K562 (cell line): ENCODE results near the gene TBC1D5. TPM values are rescaled to one million over a fixed set of nuclear protein-coding genes. Genes with fewer than 3 reads are reported as not detected.

Experiments
- ATAC-seq: fragments of 200-7000 bp; cut with Tn5 transposase; 3 replicates; pipeline ENCODE4 v1.9.1; 2020; ENCODE audit warnings: moderate library complexity
- BruUV-seq: library from RNA; stranded (reverse); fragments of 400-500 nt; replicated peaks from 2 replicates; lab custom pipeline; 2021; lab: Mats Ljungman, UMichigan
- CTCF ChIA-PET: fragments of 300-600 bp; formaldehyde crosslinking; extraction: SDS; loops from one replicate; lab custom pipeline; 2021; ENCODE audit warnings: low intra/inter-chr PET ratio; lab: Yijun Ruan, JAX
- POLR2A ChIA-PET: fragments of 300-600, 350-650 bp; sonication (Branson Sonifier 250); formaldehyde crosslinking; extraction: SDS; loops from one replicate; lab custom pipeline; 2021; ENCODE audit warnings: antibody characterized with exemption, inconsistent platforms; lab: Yijun Ruan, JAX
- DNase-seq, 4 experiments: peaks; one replicate each; pipeline versions ENCODE4 v3.0.0 to v3.0.0-alpha.2; 2011 to 2018; ENCODE audit warnings: low spot score in 3 of 4, mixed read lengths in 3 of 4; ENCODE audit errors: extremely low read depth in 1 of 4
- FAIRE-seq: peaks from 2 replicates; lab custom pipeline; 2011; peaks lifted over from hg19 to GRCh38; lab: Jason Lieb, UNC
- H2AFZ ChIP-seq: 2 replicates; pipeline ENCODE4 v1.6.0; 2011; ENCODE audit warnings: low read depth, low read length, control low read depth, inconsistent platforms
- H3K27ac ChIP-seq: fragments of 200-600 bp; 3 replicates; pipeline ENCODE4 v1.8.0; 2011; ENCODE audit warnings: low read depth, mild to moderate bottlenecking, control low read depth, inconsistent platforms, low read length, moderate library complexity, mixed read lengths; ENCODE audit errors: extremely low read depth
- H3K27me3 ChIP-seq, 2 experiments: fragments of 300-600 bp in 1 of 2; 2 replicates in 1 of 2; 3 replicates in 1 of 2; pipeline versions ENCODE4 v1.6.0 to v1.8.0; 2011; ENCODE audit warnings: inconsistent platforms in 2 of 2, low read length in 2 of 2, mild to moderate bottlenecking in 1 of 2, mixed read lengths in 1 of 2, moderate library complexity in 1 of 2; ENCODE audit not compliant: control insufficient read depth in 2 of 2, insufficient read depth in 2 of 2
- H3K36me3 ChIP-seq: fragments of 300-600 bp; 3 replicates; pipeline ENCODE4 v1.8.0; 2011; ENCODE audit warnings: mild to moderate bottlenecking, low read length, inconsistent platforms; ENCODE audit not compliant: control insufficient read depth, insufficient read depth
- H3K4me1 ChIP-seq, 2 experiments: fragments of 200-600 bp in 1 of 2; replicated peaks in 1 of 2; 2 replicates in 1 of 2; 3 replicates in 1 of 2; pipeline versions ENCODE4 v1.5.1 to v1.8.0; 2011; ENCODE audit warnings: inconsistent platforms in 2 of 2, low read length in 2 of 2, mild to moderate bottlenecking in 1 of 2, mixed read lengths in 1 of 2, moderate library complexity in 1 of 2; ENCODE audit not compliant: control insufficient read depth in 2 of 2, insufficient read depth in 2 of 2
- H3K4me2 ChIP-seq: 2 replicates; pipeline ENCODE4 v1.6.1; 2011; ENCODE audit warnings: low read length, control low read depth, inconsistent platforms, mixed read lengths; ENCODE audit not compliant: insufficient read depth
- H3K4me3 ChIP-seq: fragments of 200-600 bp; sonication (generic), shearing (Covaris generic); 2 replicates; pipeline ENCODE4 v1.5.1; 2016; ENCODE audit warnings: control low read depth, inconsistent platforms
- H3K79me2 ChIP-seq: fragments of 200-600 bp; 3 replicates; pipeline ENCODE4 v1.8.0; 2011; ENCODE audit warnings: low read length, inconsistent platforms; ENCODE audit not compliant: control insufficient read depth, insufficient read depth
- H3K9ac ChIP-seq, 2 experiments: 2 replicates each; pipeline versions ENCODE4 v1.6.0 to v1.6.1; 2011; ENCODE audit warnings: low read depth in 2 of 2, low read length in 2 of 2, control low read depth in 1 of 2, inconsistent platforms in 1 of 2, mild to moderate bottlenecking in 1 of 2, mixed read lengths in 1 of 2; ENCODE audit not compliant: insufficient read depth in 1 of 2
- H3K9me1 ChIP-seq: one replicate; pipeline ENCODE4 v1.6.0; 2011; ENCODE audit warnings: inconsistent platforms, mild to moderate bottlenecking, low read length, moderate library complexity; ENCODE audit not compliant: control insufficient read depth, insufficient read depth
- H3K9me3 ChIP-seq: replicated peaks from 2 replicates; pipeline ENCODE4 v1.5.1; 2011; ENCODE audit warnings: low read depth, low read length, inconsistent platforms; ENCODE audit not compliant: control insufficient read depth, insufficient read depth
- H4K20me1 ChIP-seq: replicated peaks from 2 replicates; pipeline ENCODE4 v1.6.1; 2011; ENCODE audit warnings: low read length, inconsistent platforms, mixed read lengths; ENCODE audit not compliant: control insufficient read depth, insufficient read depth
- C11orf30 ChIP-seq: fragments of 450-650 bp; IDR thresholded peaks from 2 replicates; pipeline ENCODE4 v1.6.1; 2016; ENCODE audit warnings: low read depth, mild to moderate bottlenecking
- CTCFL ChIP-seq: IDR thresholded peaks from 2 replicates; pipeline ENCODE4 v1.6.1; 2011; ENCODE audit warnings: borderline replicate concordance, low read depth, mild to moderate bottlenecking, moderate library complexity, low read length; ENCODE audit not compliant: insufficient read depth, poor library complexity, severe bottlenecking
- ELF2 ChIP-seq: fragments of 250-450 bp; sonication (Bioruptor Pico); IDR thresholded peaks from 2 replicates; pipeline ENCODE4 v1.5.0; 2021; ENCODE audit warnings: mild to moderate bottlenecking
- NFATC3 ChIP-seq: fragments of 450-650 bp; IDR thresholded peaks from 2 replicates; pipeline ENCODE4 v1.6.1; 2017; ENCODE audit warnings: mild to moderate bottlenecking
- NR2C2 ChIP-seq, 2 experiments: fragments of 200-800 bp in 1 of 2; sonication (Bioruptor generic) in 1 of 2; sonication (generic) in 1 of 2; formaldehyde crosslinking in 1 of 2; IDR thresholded peaks; 2 replicates each; pipeline versions ENCODE4 v1.6.1 to v1.8.0; 2016 to 2022; ENCODE audit warnings: mild to moderate bottlenecking in 1 of 2, missing compliant biosample characterization in 1 of 2, missing genetic modification characterization in 1 of 2, missing genetic modification reagents in 1 of 2
- PCBP1 ChIP-seq: fragments of 200-400 bp; formaldehyde crosslinking; IDR thresholded peaks from 2 replicates; pipeline ENCODE4 v1.6.1; 2018; ENCODE audit warnings: mild to moderate bottlenecking, low read depth, low read length; ENCODE audit not compliant: poor library complexity, severe bottlenecking
- POLR2B ChIP-seq: fragments of 450-650 bp; IDR thresholded peaks from 2 replicates; pipeline ENCODE4 v1.6.1; 2018; ENCODE audit warnings: low read depth; ENCODE audit not compliant: partially characterized antibody
- PRPF4 ChIP-seq: fragments of 200-400 bp; formaldehyde crosslinking; IDR thresholded peaks from one replicate; pipeline ENCODE4 v1.6.1; 2017; ENCODE audit warnings: low read length, low read depth, mild to moderate bottlenecking; ENCODE audit not compliant: insufficient read depth, poor library complexity, severe bottlenecking
- RFX1 ChIP-seq: fragments of 450-650 bp; IDR thresholded peaks from 2 replicates; pipeline ENCODE4 v1.6.1; 2016; ENCODE audit warnings: mild to moderate bottlenecking, moderate library complexity
- SP1 ChIP-seq: sonication (generic); formaldehyde crosslinking; IDR thresholded peaks from 2 replicates; pipeline ENCODE4 v1.8.1; 2022; ENCODE audit warnings: mild to moderate bottlenecking, missing genetic modification reagents
- TBP ChIP-seq: optimal IDR thresholded peaks from 2 replicates; pipeline ENCODE3; 2011; ENCODE audit warnings: low read depth, low read length, improper control_type of control experiment
- TRIM24 ChIP-seq, 2 experiments: fragments of 450-650 bp; IDR thresholded peaks; 2 replicates each; pipeline ENCODE4 v1.6.1; 2016
- ZZZ3 ChIP-seq: fragments of 450-650 bp; IDR thresholded peaks from 2 replicates; pipeline ENCODE4 v1.6.1; 2016; ENCODE audit warnings: antibody characterized with exemption, mild to moderate bottlenecking, moderate library complexity
- WGBS: fragments of 100-300 bp; shearing (Covaris generic); methylation state at CpG from one replicate; pipeline ENCODE4 v1.1.6; 2016; ENCODE audit warnings: low coverage, mixed read lengths; ENCODE audit not compliant: insufficient coverage; ENCODE audit errors: missing lambda C conversion rate; 5-methylcytosine and 5-hydroxymethylcytosine counted together
- in situ Hi-C: fragments of 300-500 bp; cut with MboI; formaldehyde crosslinking; loops from 4 replicates; pipeline ENCODE4 v1.15.0; 2018; ENCODE audit warnings: inconsistent platforms, mixed read lengths
- intact Hi-C: fragments of 100-400 bp; cut with micrococcal nuclease; formaldehyde crosslinking; loops from 2 replicates; pipeline ENCODE4 v1.14.2; 2022
- polyA plus RNA-seq, 8 experiments: library from polyadenylated mRNA; depleted of rRNA in 4 of 8; stranded (reverse) in 5 of 8; unstranded in 3 of 8; fragments of >200 nt; fragmentation: Nextera tagmentation in 2 of 8; fragmentation: Illumina TruSeq in 1 of 8; extraction: Ambion mirVana in 2 of 8; extraction: Trizol in 1 of 8; gene quantifications; 2 replicates each; pipeline versions ENCODE4 v1.2.1 to v1.2.3, GENCODE V29; 2011 to 2014; ENCODE audit warnings: inconsistent platforms in 1 of 8, missing spikeins in 1 of 8
- total RNA-seq, 7 experiments: library from RNA; depleted of rRNA in 6 of 7; stranded (reverse); fragments of >200 nt in 6 of 7; fragmentation: Illumina TruSeq in 2 of 7; extraction: Trizol in 2 of 7; gene quantifications; 2 replicates each; pipeline versions ENCODE4 v1.2.1 to v1.2.3, GENCODE V29; 2011 to 2021; ENCODE audit warnings: low replicate concordance in 1 of 7
- TF ChIP-seq, protein P1 (sequence below): fragments of 250-450 bp; sonication (Bioruptor Pico); IDR thresholded peaks from 2 replicates; pipeline ENCODE4 v1.8.0; 2021; ENCODE audit warnings: mild to moderate bottlenecking, moderate library complexity
- TF ChIP-seq, protein P2 (sequence below): fragments of 250-450 bp; sonication (Bioruptor Pico); IDR thresholded peaks from 2 replicates; pipeline ENCODE4 v1.5.0; 2020; ENCODE audit warnings: mild to moderate bottlenecking

TBC1D5 gene
- total and polyA plus RNA-seq, 9 of the 15 experiments (the other 6 are each of a cell fraction or from before 2014, with no cell fraction given), result 2.9 to 38.1 (median 25.6) TPM

- no peaks in the 10 kb centered on the region for H3K27me3 ChIP-seq
- DNase-seq (no peak), FAIRE-seq (no peak), ATAC-seq (no peak)
- peaks cover 0 to 10% of the 10 kb centered on the region in 2 experiments; a peak in 3 of 5 replicates for H3K4me1 ChIP-seq
- no peak overlapping the region for H3K27ac ChIP-seq
- intact Hi-C loops (no loop called here), in situ Hi-C loops (no loop called here)
- no peaks in the 10 kb centered on the region for H3K36me3 ChIP-seq
- CTCF ChIA-PET, result no interaction called here
- H3K79me2 ChIP-seq, result no peaks in the 10 kb centered on the region
- TF ChIP-seq NR2C2 (CRISPR knock-in tag; IDR thresholded peaks at IDR 0.05) (no peak), NR2C2 (tag; IDR thresholded peaks at IDR 0.05) (no peak), RFX1 (no peak), NFATC3 (no peak), CTCFL (no peak), POLR2B (no peak), PRPF4 (no peak), ZZZ3 (no peak), SP1 (no peak), PCBP1 (no peak), TRIM24 (IDR thresholded peaks at IDR 0.05) (no peak), C11orf30 (no peak), TBP (no peak), ELF2 (CRISPR knock-in tag) (no peak)
- TF ChIP-seq, protein P1, sequence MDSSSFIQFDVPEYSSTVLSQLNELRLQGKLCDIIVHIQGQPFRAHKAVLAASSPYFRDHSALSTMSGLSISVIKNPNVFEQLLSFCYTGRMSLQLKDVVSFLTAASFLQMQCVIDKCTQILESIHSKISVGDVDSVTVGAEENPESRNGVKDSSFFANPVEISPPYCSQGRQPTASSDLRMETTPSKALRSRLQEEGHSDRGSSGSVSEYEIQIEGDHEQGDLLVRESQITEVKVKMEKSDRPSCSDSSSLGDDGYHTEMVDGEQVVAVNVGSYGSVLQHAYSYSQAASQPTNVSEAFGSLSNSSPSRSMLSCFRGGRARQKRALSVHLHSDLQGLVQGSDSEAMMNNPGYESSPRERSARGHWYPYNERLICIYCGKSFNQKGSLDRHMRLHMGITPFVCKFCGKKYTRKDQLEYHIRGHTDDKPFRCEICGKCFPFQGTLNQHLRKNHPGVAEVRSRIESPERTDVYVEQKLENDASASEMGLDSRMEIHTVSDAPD (CRISPR knock-in tag), result no peak
- TF ChIP-seq, protein P2, sequence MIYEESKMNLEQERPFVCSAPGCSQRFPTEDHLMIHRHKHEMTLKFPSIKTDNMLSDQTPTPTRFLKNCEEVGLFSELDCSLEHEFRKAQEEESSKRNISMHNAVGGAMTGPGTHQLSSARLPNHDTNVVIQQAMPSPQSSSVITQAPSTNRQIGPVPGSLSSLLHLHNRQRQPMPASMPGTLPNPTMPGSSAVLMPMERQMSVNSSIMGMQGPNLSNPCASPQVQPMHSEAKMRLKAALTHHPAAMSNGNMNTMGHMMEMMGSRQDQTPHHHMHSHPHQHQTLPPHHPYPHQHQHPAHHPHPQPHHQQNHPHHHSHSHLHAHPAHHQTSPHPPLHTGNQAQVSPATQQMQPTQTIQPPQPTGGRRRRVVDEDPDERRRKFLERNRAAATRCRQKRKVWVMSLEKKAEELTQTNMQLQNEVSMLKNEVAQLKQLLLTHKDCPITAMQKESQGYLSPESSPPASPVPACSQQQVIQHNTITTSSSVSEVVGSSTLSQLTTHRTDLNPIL (CRISPR knock-in tag), result no peak
- H3K9me3 ChIP-seq, result no peaks in the 10 kb centered on the region
- no peak overlapping the region for H3K4me3 ChIP-seq
- no peak overlapping the region for H2AFZ ChIP-seq
- H4K20me1 ChIP-seq, result no peaks in the 10 kb centered on the region
- 54% methylated on average over 4 of the region's 4 CpGs for WGBS
- POLR2A ChIA-PET, result interaction anchor here (1.0 to 1.2 kb wide), 2 partner anchors 47 to 161 kb away, joined by 3 read pairs; partner anchors contain the start of gene TBC1D5
- TSS peak; percentile 82 for BruUV-seq
- H3K9ac ChIP-seq, result no peak overlapping the region
- no peak overlapping the region for H3K4me2 ChIP-seq
- H3K9me1 ChIP-seq, result no peaks in the 10 kb centered on the region
Observed at GRCh38 chr3:17581421-17582080, 160.9 kb downstream of the TBC1D5 start.
